HepG2 (cell line): ENCODE results near the gene ESPNL. TPM values are rescaled to one million over a fixed set of nuclear protein-coding genes. Genes with fewer than 3 reads are reported as not detected.

ENCODE experiments used
- CCDC6 ChIP-seq: sonication (generic); formaldehyde crosslinking; IDR thresholded peaks from 2 replicates; pipeline ENCODE4 v1.8.1; 2022; ENCODE audit warnings: mild to moderate bottlenecking, missing genetic modification reagents, moderate library complexity
- SMC3 ChIP-seq: IDR thresholded peaks from 2 replicates; pipeline ENCODE4 v1.6.1; 2011; ENCODE audit warnings: low read length, improper control_type of control experiment
- ZC3H13 ChIP-seq: sonication (generic); formaldehyde crosslinking; IDR thresholded peaks from 2 replicates; pipeline ENCODE4 v1.8.1; 2023; ENCODE audit warnings: mild to moderate bottlenecking, missing genetic modification reagents, moderate library complexity
- ZC3H4 ChIP-seq: sonication (generic); formaldehyde crosslinking; IDR thresholded peaks from 2 replicates; pipeline ENCODE4 v1.4.0; 2020; ENCODE audit warnings: missing genetic modification reagents, borderline replicate concordance
- ZEB1 ChIP-seq: IDR thresholded peaks from 2 replicates; pipeline ENCODE4 v1.6.1; 2012; ENCODE audit warnings: mild to moderate bottlenecking, low read depth, inconsistent platforms; ENCODE audit not compliant: insufficient replicate concordance
- ZNF17 ChIP-seq: sonication (generic); formaldehyde crosslinking; IDR thresholded peaks from 2 replicates; pipeline ENCODE4 v1.5.0; 2020; ENCODE audit warnings: mild to moderate bottlenecking, missing genetic modification reagents
- ZNF354B ChIP-seq: sonication (generic); formaldehyde crosslinking; IDR thresholded peaks from 2 replicates; pipeline ENCODE4 v1.8.0; 2022; ENCODE audit warnings: mild to moderate bottlenecking, missing genetic modification reagents
- ZNF616 ChIP-seq: sonication (generic); formaldehyde crosslinking; IDR thresholded peaks from 2 replicates; pipeline ENCODE4 v1.5.0; 2020; ENCODE audit warnings: low read depth, mild to moderate bottlenecking, missing genetic modification reagents
- ZNF619 ChIP-seq: sonication (generic); formaldehyde crosslinking; IDR thresholded peaks from 2 replicates; pipeline ENCODE4 v1.4.0; 2020; ENCODE audit warnings: mild to moderate bottlenecking, missing genetic modification reagents
- polyA plus RNA-seq, 8 experiments: library from polyadenylated mRNA; depleted of rRNA in 3 of 8; stranded (reverse) in 7 of 8; unstranded in 1 of 8; fragments of >200 nt; fragmentation: Illumina TruSeq in 4 of 8; extraction: Trizol in 4 of 8; gene quantifications; 2 replicates each; pipeline versions ENCODE4 v1.2.1 to v1.2.3, GENCODE V29; 2011 to 2016; ENCODE audit warnings: low read depth in 4 of 8, missing spikeins in 1 of 8, mixed read lengths in 1 of 8; ENCODE audit not compliant: insufficient read depth in 1 of 8
- total RNA-seq, 5 experiments: library from RNA; depleted of rRNA; stranded (reverse); fragments of >200 nt; fragmentation: Illumina TruSeq; extraction: Trizol; gene quantifications; 2 replicates each; pipeline ENCODE4 v1.2.3, GENCODE V29; 2016; ENCODE audit warnings: low read depth in 1 of 5
- TF ChIP-seq, protein P1 (sequence below): sonication (generic); formaldehyde crosslinking; IDR thresholded peaks from 2 replicates; pipeline ENCODE4 v1.9.0; 2021; ENCODE audit warnings: mild to moderate bottlenecking, missing genetic modification reagents
- TF ChIP-seq, protein P2 (sequence below): sonication (generic); formaldehyde crosslinking; IDR thresholded peaks from 2 replicates; pipeline ENCODE4 v1.8.1; 2023; ENCODE audit warnings: missing genetic modification reagents, mild to moderate bottlenecking, borderline replicate concordance
- TF ChIP-seq, protein P3 (sequence below): sonication (generic); formaldehyde crosslinking; IDR thresholded peaks from 2 replicates; pipeline ENCODE4 v1.8.1; 2023; ENCODE audit warnings: mild to moderate bottlenecking, missing genetic modification reagents, borderline replicate concordance
- TF ChIP-seq, protein P4 (sequence below): sonication (generic); formaldehyde crosslinking; IDR thresholded peaks from 2 replicates; pipeline ENCODE4 v1.4.0; 2020; ENCODE audit warnings: mild to moderate bottlenecking, missing genetic modification reagents
- TF ChIP-seq, protein P5 (sequence below): sonication (generic); formaldehyde crosslinking; IDR thresholded peaks from 2 replicates; pipeline ENCODE4 v1.4.0; 2020; ENCODE audit warnings: low read depth, mild to moderate bottlenecking, missing genetic modification reagents

The ESPNL gene
- total and polyA plus RNA-seq, 2 of the 13 experiments (the other 11 are each of a cell fraction or from before 2014, with no cell fraction given) = 0.45 to 0.80 TPM

DNA sequence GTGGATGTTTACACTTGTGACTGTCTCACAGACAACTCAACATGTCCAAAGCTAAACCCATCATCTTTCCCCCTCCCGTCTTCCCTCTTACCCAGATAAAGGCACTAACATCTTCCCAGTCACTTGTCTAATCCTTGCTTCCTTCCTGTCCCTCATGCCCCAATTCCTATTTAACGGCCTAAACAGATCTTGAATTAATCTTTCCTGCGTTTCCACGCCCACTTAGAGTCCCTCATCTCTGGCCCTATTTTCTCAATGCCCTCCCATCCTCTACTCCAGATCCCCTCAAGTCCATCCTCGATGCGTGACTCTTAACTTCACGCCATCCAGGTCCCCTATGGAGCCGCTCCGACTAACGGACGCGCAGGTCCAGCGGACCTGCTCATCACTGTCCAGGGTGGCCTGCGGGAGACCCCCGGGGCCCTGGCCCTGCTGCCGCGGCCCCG is 40.0 kb upstream of the ESPNL start (continued):
- TF ChIP-seq, protein P1, sequence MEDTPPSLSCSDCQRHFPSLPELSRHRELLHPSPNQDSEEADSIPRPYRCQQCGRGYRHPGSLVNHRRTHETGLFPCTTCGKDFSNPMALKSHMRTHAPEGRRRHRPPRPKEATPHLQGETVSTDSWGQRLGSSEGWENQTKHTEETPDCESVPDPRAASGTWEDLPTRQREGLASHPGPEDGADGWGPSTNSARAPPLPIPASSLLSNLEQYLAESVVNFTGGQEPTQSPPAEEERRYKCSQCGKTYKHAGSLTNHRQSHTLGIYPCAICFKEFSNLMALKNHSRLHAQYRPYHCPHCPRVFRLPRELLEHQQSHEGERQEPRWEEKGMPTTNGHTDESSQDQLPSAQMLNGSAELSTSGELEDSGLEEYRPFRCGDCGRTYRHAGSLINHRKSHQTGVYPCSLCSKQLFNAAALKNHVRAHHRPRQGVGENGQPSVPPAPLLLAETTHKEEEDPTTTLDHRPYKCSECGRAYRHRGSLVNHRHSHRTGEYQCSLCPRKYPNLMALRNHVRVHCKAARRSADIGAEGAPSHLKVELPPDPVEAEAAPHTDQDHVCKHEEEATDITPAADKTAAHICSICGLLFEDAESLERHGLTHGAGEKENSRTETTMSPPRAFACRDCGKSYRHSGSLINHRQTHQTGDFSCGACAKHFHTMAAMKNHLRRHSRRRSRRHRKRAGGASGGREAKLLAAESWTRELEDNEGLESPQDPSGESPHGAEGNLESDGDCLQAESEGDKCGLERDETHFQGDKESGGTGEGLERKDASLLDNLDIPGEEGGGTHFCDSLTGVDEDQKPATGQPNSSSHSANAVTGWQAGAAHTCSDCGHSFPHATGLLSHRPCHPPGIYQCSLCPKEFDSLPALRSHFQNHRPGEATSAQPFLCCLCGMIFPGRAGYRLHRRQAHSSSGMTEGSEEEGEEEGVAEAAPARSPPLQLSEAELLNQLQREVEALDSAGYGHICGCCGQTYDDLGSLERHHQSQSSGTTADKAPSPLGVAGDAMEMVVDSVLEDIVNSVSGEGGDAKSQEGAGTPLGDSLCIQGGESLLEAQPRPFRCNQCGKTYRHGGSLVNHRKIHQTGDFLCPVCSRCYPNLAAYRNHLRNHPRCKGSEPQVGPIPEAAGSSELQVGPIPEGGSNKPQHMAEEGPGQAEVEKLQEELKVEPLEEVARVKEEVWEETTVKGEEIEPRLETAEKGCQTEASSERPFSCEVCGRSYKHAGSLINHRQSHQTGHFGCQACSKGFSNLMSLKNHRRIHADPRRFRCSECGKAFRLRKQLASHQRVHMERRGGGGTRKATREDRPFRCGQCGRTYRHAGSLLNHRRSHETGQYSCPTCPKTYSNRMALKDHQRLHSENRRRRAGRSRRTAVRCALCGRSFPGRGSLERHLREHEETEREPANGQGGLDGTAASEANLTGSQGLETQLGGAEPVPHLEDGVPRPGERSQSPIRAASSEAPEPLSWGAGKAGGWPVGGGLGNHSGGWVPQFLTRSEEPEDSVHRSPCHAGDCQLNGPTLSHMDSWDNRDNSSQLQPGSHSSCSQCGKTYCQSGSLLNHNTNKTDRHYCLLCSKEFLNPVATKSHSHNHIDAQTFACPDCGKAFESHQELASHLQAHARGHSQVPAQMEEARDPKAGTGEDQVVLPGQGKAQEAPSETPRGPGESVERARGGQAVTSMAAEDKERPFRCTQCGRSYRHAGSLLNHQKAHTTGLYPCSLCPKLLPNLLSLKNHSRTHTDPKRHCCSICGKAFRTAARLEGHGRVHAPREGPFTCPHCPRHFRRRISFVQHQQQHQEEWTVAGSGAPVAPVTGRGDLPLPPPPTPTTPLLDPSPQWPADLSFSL (CRISPR knock-in tag) = 0 out of 2 replicates have a peak, but pooled peaks have one; percentile 59
- TF ChIP-seq ZC3H13 (peak; percentile 67; the same call in 1 of the 2 replicates), SMC3 (0 out of 2 replicates have a peak, but pooled peaks have one; percentile 4), CCDC6 (CRISPR knock-in tag) (0 out of 2 replicates have a peak, but pooled peaks have one; percentile 17), ZC3H4 (CRISPR knock-in tag) (peak; percentile 40; the same call in 1 of the 2 replicates), ZNF17 (CRISPR knock-in tag) (no peak), ZNF354B (0 out of 2 replicates have a peak, but pooled peaks have one; percentile 65), ZNF616 (CRISPR knock-in tag) (0 out of 2 replicates have a peak, but pooled peaks have one; percentile 15), ZNF619 (CRISPR knock-in tag) (peak; percentile 32; the same call in 1 of the 2 replicates), ZEB1 (peak; percentile 2)
- TF ChIP-seq, protein P2, sequence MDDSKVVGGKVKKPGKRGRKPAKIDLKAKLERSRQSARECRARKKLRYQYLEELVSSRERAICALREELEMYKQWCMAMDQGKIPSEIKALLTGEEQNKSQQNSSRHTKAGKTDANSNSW = 0 out of 2 replicates have a peak, but pooled peaks have one; percentile 52
- TF ChIP-seq, protein P3, sequence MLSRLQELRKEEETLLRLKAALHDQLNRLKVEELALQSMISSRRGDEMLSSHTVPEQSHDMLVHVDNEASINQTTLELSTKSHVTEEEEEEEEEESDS (CRISPR knock-in tag) = 0 out of 2 replicates have a peak, but pooled peaks have one; percentile 25
- TF ChIP-seq, protein P4, sequence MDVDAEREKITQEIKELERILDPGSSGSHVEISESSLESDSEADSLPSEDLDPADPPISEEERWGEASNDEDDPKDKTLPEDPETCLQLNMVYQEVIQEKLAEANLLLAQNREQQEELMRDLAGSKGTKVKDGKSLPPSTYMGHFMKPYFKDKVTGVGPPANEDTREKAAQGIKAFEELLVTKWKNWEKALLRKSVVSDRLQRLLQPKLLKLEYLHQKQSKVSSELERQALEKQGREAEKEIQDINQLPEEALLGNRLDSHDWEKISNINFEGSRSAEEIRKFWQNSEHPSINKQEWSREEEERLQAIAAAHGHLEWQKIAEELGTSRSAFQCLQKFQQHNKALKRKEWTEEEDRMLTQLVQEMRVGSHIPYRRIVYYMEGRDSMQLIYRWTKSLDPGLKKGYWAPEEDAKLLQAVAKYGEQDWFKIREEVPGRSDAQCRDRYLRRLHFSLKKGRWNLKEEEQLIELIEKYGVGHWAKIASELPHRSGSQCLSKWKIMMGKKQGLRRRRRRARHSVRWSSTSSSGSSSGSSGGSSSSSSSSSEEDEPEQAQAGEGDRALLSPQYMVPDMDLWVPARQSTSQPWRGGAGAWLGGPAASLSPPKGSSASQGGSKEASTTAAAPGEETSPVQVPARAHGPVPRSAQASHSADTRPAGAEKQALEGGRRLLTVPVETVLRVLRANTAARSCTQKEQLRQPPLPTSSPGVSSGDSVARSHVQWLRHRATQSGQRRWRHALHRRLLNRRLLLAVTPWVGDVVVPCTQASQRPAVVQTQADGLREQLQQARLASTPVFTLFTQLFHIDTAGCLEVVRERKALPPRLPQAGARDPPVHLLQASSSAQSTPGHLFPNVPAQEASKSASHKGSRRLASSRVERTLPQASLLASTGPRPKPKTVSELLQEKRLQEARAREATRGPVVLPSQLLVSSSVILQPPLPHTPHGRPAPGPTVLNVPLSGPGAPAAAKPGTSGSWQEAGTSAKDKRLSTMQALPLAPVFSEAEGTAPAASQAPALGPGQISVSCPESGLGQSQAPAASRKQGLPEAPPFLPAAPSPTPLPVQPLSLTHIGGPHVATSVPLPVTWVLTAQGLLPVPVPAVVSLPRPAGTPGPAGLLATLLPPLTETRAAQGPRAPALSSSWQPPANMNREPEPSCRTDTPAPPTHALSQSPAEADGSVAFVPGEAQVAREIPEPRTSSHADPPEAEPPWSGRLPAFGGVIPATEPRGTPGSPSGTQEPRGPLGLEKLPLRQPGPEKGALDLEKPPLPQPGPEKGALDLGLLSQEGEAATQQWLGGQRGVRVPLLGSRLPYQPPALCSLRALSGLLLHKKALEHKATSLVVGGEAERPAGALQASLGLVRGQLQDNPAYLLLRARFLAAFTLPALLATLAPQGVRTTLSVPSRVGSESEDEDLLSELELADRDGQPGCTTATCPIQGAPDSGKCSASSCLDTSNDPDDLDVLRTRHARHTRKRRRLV (CRISPR knock-in tag) = no peak; the same call in 1 of the 2 replicates
- TF ChIP-seq, protein P5, sequence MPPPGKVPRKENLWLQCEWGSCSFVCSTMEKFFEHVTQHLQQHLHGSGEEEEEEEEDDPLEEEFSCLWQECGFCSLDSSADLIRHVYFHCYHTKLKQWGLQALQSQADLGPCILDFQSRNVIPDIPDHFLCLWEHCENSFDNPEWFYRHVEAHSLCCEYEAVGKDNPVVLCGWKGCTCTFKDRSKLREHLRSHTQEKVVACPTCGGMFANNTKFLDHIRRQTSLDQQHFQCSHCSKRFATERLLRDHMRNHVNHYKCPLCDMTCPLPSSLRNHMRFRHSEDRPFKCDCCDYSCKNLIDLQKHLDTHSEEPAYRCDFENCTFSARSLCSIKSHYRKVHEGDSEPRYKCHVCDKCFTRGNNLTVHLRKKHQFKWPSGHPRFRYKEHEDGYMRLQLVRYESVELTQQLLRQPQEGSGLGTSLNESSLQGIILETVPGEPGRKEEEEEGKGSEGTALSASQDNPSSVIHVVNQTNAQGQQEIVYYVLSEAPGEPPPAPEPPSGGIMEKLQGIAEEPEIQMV (CRISPR knock-in tag) = peak; percentile 93
